T-helper 9 cell (primary cell): ENCODE results near the gene SYT3.

Source experiments
- DNase-seq: peaks from one replicate; pipeline ENCODE4 v3.0.0-alpha.2; 2020

The SYT3 gene

DNA sequence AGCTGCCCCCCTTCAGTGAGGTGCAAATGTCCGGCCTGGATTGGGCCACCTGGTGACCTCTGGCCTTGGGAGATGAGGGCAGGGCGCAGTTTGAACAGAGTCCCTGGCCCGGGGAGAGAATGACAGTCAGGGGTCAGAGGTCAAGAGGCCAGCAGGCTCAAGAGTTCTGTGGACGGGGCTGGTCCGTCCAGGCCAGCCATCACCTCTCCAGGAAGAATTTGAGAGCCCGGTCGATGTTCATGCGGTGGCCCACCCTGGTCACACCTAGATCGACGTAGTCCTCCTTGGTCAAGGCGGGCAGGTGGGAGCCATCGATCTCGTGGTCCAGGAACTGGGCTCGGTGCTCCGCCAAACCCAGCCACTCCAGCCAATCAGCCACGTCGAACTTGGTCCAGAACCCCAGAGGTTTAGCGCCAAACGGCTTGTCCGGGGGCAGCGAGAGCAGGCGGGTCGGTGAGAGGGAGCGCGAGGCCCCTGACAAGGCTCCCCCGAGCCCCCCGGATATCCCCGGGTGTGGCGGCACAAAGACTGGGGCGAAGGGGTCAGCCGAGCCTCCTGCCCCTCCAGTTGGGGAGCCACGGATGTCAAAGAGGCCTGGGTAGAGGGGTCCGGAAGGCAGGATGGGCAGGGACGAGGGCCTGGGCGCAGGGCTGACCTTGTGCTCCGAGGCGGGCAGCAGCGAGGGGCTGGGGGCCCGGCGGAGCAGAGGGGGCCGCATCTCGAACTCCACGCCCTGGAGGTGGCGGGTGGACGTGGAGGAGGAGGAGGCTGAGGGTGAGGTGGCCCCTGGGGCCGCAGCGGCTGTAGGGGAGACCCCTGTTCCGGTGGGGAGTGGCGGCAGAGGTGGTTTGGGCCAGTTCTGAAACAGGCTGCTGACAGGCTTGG, 22.3 kb upstream of the SYT3 start:
- DNase-seq, result no peak

DNA sequence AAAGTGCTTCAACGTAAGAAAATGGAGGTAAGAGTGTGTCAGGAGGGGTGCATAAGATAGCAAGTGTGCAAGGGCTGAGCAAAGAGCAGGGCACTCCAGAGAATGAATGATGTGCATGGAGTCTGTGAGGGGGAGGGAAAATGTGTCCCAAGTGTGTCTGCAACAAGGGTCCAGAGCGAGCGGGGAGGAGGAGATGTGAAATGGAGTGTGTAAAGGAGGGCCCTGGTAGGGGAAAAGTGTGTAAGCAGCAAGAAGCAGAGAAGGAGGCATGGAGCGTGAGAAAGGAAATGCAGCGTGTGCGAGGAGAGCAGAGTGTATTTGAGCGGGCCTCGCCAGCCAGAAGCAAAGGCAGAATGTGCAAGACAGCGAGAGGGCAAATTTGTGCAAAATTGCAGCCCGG, 21.3 kb upstream of the SYT3 start:
- DNase-seq, result no peak

DNA sequence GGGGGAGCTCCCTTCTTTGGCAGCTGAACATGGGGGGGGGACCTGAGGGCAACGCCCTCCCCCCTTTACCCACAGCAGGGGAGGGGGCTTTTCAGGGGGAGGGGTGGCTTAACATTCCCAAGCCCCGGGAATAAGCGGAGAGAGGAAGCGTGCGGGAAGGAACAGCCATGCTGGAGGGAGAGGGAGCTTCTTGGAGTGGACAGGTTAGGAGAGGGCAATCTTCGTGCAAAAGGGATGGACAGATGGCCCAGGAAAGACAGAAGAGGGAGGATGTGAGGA, 20.3 kb upstream of the SYT3 start:
- DNase-seq, result no peak

DNA sequence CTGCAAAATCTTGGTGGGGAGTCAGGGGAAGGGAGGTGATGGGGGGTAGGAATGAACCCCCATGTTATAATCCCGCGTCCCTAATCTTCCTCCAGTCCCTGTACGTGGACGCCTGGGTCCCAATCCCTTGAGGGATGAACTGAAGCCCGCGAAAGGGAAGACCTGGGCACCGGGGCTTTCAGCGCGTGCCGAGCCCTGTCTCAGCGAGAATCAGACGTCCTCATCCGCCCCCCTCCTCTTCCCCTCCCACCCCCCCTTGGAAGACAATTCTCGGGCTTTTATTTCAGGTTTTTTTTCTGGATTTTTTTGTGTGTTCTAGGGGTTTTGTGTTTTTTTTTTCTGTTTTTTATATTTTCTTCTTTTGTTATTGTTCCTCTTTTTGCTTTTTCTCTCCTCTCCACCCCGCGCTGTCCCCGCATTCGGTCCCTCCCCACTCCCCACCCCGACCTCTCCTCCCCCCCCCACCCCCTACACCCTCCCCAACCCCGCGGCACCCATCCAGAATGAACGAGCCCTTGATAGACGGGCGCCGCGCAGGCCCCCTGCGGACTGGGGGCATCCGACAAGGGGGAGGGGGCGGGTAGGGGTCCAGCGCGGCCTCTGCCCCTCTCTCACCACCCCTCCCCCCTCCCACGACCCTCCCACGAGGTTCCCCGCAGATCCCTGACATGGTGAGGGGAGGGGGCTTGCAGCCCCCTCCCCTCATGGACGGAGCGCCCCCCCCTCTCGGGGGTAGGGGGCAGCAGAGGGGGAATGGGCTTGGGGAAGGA, 19.8 kb upstream of the SYT3 start:
- DNase-seq, result no peak

DNA sequence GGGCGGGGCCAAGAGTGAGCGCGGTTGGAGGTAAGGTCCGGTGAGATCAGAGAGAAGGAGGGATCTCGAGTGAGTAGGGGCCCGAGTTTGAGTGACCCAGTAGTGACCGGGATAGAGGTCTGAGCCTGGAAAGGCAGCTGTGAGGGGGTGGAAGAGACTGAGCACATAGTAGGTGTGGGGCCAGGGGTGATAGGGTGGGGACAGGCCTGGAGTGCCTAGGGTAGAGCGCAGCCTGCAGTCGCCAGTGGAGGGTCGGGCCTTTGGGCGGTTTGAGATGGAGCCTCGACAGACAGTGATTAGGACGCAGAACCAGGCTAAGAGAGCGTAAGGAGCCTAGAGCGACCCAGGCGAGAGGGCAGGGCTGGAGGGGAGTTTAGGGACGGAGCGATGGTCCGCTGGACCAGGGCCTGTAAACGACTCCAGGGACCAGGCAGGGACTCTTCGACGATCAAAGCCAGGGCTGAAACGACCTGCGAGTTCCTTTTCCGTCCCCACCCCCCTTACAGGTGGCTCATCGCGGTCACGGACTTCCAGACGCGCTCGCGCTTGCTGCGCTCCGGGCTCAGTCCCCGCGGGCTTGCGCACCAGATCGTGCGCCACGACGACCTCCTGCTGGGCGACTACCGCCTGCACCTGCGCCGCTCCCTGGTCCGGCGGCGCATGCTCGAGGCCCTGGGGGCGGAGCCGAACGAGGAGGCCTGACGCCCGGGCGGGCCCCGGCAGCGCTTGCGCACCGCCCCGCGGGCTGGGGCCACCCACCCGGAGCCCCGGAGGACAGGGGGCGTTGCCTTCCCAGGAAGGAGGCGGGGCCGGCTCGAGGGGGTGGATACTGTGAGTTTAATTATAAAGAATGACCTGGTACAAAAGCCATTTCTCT, 19.0 kb upstream of the SYT3 start:
- no peak for DNase-seq

DNA sequence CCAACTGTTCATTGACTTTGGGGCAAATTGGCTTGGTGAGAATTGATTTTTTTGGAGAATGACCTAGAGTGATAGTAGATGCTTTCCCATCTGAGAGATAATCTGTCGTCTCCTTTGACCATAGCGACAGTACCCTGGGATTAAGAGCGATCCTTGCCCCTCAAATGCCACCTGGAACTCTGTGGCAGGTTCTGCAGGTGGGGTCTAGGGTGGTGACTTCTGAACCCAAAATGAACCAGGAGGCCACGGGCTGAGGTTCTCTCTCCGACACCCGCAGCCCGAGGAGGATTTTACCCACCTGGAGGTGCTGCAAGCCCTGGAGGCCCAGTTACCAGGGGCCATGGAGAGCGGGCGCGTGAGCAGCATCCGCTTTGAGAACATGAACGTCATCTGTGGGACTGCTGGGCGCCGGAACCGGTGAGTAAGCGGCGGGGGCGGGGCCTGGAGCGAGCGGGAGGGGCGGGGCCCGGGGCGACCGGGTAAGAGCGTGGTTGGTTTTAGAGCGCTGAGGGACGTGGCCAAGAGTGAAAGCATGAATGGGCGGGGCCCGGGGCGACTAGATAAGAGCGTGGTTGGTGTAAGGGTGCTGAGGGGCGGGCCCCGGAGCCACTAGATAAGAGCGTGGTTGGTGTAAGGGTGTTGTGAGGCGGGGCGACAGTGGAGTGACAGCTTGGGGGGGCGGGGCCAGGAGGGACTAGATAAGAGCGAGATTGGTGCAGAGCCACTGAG, 18.2 kb upstream of the SYT3 start:
- peak; percentile 40 for DNase-seq

DNA sequence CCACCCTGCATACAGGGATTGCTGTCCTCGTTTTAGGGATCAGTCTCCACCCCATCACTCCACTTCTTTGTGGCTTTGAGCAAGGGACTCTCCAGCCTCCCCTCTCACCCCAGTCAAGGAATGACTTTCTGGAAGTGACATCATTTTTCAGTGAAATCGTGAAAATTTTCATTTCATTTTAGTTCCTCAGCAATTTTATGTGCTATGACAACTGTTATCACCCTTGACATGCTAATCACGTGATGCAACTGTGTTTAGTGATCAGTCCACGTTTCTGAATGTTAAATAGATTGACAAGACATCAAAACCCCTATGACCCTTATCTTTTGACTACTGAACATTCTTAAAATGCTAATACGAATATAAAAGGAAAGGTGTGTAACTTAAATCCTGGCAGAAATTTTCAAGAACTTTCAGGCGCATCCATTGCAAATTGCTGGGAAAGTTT, 17.6 kb upstream of the SYT3 start:
- DNase-seq, result no peak

DNA sequence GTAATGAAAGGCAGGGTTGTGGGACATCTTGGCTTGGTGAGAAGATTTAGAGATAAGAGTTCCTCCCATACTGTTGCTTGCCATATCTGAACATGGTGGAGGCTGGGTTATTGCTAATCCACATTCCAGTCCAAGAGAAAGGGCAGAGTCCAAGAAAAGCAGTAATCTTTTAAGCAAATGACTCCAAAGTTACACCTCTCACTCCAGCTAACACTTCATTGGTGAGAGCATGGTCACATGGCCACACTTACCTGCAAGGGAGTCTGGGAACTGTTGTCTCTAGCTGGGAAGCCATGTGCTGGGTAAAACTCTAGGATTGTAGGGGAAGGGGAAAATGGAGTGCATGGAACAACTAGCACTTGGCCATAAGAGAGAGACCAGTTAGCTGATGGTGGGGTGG, 15.2 kb upstream of the SYT3 start:
- no peak for DNase-seq

DNA sequence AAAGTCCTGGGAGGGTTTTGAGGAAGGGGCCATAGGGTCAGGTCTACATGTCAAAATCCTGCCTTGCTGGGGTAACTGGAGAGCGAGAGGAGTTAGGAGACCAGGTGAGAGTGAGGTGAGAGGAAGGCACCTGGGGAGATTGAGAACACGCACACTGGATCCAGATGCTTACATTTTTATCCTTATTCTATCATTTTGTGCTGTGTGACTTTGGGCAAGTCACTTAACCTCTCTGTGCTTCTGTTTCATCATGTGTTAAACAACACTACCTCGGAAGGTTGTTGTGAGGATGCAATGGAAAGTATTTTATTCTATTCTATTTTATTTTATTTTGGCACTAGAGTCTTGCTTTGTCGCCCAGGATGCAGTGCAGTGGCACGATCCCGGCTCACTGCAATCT, 13.0 kb upstream of the SYT3 start:
- DNase-seq, result no peak

DNA sequence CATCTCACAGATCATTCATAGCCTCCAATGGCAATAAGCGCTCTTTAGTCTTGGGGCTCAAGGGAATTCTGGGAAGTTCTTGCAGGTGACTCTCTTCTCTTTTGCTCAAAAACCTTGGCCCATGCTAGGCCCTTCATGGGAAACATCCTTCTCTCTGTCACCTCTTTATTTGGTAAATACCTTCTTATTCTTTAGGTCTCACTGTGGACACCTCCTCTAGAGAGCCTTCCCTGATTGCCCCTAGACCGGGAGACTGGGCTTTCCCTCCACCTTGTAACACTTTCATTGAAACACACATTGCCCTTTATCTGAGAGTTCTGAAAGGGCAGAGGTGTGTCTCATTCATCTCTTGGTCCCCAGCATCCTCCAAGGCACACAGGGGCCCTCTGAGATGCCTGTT, 11.5 kb upstream of the SYT3 start:
- DNase-seq, result no peak

DNA sequence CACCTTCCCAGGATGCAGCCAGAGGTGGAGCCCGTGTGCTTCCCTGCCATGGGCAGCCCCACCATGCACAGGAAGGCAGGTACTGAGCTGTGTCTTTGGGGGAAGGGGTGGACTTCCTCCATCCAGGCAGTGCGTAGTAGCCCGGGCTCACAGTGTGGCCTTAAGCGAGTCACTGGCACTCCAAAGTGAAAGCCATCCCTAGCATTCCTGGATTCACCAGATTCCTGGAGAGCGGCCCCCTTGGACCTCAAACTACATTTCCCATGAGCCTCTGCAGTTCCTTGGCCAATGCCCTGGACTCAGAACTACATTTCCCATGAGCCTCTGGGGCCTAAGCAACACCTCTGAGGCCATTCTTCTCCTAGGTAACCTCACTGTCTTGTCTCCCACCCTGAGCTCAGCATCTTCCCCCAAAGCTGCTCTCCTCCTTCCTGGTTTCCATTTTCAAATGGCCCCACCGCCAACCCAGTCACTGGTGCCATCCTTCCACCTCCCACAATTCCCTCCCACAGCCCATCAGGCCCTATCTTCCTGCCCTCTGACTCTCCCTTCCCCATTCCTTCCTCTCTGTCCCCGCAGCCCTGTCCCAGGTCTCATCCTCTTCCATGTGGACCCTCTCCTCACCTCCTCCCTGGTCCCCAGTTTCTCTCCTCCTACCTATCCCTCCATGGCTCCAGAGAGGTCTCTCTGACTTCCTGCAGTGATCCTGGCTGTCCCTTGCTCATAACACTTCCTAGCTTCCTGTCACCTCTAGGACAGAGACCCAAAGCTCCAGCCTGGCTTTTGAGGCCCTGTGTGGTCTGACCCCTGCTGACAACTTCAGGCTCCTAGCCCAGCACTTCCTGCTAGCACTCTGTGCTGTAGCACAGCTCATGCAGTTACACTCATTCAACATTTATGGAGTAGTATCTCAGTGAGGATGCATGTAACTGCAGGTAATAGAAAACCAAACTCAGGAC, 10.0 kb upstream of the SYT3 start, which contains the start of gene C19orf81:
Gene C19orf81, plus strand, starts transcription at position 13 of the 959 bp plus-strand sequence. Its CDS starts 0 bp downstream, at position 13.
- DNase-seq, result no peak

DNA sequence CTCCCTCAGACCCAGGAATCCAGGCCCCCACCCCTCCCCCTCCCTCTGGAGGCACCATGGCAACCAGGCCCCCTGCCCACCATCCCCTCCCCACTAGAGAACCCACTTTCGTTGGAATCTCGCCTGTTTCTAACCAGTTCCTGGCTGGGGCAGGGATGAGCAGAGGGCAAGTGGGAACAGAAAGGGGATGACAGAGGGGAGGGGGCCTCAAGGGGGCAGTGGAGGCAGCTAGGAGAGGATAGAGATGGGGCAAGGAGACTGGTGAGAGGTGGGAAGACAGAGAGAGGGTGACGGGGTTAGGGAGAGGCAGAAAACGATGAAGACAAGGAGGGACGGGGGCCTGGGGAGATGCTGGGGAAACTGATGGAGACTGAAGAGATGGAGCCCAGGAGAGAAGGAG, 9.0 kb upstream of the SYT3 start:
- no peak for DNase-seq

DNA sequence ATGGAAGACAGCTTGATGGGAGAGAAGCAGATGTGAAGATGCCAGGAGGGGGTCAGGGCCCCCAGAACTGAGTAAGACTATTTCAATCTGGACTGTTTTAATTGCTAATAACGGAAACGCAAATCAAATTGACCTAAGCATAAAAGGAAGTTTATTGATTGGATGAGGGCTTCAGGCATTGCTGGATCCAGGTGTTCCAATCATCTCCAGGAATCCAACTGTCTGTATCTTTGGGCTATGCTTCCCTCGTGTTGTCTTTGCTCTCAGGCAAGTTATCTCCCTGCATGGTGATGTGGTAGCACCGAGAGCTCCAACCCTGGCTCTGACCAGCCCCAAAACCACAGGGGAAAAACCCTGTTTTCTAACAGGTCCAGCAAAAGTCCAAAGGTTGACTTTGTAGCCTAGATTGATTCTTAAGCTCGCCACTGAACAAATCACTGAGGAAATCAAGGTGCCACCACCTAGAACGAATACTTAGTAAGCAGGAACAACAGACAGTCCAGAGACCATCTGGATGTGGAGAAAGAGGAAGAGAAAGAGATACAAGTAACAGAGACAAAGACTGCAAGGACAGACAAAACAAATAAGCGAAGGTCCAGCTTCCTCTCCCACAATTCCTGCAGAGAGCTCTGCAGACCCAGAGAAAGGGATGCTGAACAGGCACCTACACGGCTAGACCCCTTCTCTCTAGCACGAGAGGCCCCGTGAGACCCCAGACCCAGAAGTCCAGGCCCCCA, 8.4 kb upstream of the SYT3 start:
- no peak for DNase-seq

DNA sequence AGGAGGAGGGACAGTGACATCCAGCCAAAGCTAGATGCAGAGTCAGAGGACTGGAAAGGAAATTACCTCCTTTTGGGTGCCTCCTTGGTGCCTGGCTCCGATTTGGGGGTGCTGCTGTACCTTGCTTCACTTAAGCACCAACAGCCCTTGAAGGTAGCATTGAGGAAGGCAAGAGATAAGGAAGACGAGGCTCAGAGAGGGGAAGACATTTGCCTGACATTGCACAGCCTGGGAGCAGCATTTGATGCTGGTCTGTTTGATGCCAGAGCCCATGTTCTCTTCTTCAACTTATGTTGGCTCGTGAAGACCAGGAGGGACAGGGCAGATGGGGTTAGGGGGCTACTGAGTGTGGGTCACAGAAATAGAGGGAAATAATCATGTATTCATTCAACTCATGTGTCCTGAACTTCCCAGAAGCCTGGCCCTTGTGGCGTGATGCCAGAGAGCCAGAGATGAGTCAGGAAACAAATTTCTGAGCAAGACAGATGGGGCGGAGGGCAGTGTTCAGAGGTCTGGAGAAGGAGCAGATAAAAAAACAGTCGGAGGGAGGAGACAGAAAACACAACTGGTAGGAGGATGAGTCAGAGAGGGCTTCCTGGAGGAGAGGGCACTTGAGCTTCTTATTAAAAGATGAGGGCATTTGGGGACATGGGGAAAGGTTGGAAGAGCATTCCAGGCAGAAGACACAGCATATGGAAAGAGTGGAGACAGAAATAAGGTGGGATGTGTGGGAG, 6.6 kb upstream of the SYT3 start:
- no peak for DNase-seq

DNA sequence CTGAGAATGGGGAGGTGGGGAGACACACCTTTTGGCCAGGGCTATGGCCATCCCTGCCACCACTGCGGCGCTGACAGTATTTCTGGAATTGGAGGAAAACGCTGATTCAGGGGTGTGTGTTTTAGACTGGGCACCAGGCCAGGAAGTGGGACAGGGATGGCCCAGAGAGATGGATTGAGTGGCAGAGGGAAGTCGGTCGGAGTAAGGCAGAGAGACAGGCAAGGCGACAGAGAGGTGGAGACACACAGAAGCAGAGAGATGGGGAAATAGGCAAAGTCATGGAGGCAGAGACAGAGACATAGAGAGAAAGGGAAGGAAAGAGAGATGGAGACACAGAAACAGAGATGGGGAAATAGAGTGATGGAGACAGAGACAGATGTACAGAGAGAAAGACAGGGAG, 5.4 kb upstream of the SYT3 start:
- no peak for DNase-seq

DNA sequence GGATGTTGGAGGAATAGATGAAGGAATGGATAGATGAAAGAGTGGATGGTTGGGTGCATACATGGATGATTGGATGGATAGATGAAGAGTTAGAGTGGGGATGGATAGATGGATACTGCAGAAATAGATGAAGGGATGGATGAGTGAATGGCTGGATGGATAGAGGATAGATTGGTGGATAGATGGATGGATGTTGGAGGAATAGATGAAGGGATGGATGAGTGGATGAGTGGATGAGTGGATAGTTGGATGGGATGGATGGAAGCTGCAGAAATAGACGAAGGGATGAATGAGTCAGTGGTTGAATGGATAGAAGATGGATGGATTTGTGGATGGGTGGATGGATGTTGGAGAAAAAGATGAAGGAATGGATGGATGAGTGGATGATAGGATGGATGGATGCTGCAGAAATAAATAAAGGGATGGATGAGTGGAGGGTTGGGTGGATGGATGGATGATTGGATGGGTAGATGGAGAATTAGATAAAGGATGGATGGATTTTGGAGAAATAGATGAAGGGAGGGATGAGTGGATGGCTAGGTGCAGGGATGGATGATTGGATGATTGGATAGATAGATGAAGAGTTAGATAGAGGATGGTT, 4.7 kb upstream of the SYT3 start:
- DNase-seq, result no peak

DNA sequence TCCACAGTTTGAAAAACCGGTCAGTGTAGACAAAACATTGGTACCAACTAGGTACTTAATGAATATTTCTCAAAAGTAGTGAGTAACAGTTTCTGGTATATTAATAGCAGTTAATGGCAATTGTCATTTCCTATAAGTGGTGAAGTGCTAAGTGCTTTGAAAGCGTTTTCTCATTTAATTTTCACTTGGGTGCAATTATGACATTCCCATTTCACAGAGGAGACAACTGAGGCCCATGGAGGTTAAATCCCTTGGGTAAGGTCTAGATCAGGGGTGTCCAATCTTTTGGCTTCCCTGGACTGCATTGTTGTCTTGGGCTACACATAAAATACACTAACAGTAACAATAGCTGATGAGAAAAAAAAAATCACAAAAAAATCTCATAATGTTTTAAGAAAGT, 687 bp upstream of the SYT3 start:
- no peak for DNase-seq

DNA sequence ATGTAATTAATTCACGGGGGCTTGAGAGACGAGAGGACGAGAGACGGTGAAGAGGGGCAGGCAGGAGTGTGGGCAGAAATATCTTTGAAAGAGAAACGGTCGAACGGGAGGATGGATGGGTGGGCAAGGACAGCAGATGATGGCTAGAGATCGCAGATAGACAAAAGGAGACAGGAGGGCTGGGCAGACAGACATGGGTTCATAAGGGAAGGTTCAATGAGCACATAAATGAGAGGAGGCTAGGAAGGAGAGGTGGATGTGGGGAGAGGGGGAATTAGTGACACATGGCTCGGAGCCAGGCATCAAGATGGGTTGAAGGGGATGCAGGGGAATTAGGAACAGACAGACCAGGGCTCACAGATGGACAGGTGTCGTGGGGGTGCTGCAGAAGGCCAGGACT, 1.1 kb downstream of the SYT3 start:
- DNase-seq, result no peak

DNA sequence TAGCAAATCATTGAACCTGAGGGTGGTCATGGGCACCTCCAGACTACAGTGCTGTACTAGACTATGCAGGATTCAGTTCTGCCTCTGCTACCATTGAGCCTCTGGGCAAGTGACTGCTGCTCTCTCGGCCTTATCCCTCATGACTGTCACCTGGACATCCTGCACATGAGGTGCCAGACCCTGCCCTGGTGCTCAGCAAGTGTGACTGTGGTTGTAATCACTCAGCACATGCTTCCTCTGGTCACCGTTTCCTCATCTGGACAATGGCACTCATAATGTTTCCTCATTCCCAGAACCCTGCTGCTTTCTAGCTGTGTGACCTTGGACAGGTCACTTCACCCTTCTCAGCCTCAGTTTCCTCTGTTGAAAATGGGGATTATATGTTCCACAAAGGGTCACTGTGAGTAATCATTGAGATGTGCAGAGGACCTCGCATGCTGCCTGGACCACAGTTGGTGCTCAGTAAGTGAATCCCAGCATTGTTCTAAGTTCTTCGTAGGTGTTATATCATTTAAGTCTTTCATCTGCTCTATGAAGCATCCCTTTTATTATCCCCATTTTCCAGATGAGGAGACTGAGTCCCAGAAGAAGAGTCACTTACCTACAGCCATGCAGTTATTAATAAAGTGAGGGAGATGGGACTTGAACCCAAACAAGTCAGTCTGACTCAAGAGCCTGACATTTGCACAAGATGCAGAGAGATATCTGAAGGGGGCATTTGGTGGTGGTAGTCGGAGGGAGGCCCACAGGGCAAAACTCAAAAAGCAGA, 3.2 kb downstream of the SYT3 start:
- DNase-seq, result no peak
